SK-N-SH (cell line): Measurements from ENCODE around the gene PLTP. TPM values are rescaled to one million over a fixed set of nuclear protein-coding genes. Genes with fewer than 3 reads are reported as not detected.

Source experiments
- CTCF ChIA-PET: fragments of 300-600, 350-600 bp; formaldehyde crosslinking; extraction: SDS; loops from one replicate; lab custom pipeline; 2021; lab: Yijun Ruan, JAX
- POLR2A ChIA-PET: fragments of 350-600 bp; sonication (Branson Sonifier 250); formaldehyde crosslinking; extraction: SDS; loops from one replicate; lab custom pipeline; 2020; ENCODE audit warnings: antibody characterized with exemption, inconsistent platforms; lab: Yijun Ruan, JAX
- DNase-seq: peaks from one replicate; pipeline ENCODE4 v3.0.0; 2012
- H2AFZ ChIP-seq: fragments of 200-600 bp; sonication (generic); 2 replicates; pipeline ENCODE4 v1.8.1; 2016; ENCODE audit warnings: antibody characterized with exemption, mild to moderate bottlenecking, low read depth
- H3F3A ChIP-seq: fragments of 200-600 bp; sonication (generic); replicated peaks from 2 replicates; pipeline ENCODE3; 2016; ENCODE audit warnings: antibody characterized with exemption, mild to moderate bottlenecking; ENCODE audit not compliant: insufficient read depth
- H3K27ac ChIP-seq, 2 experiments: fragments of 200-500 bp in 1 of 2; fragments of 200-600 bp in 1 of 2; sonication (Bioruptor generic) in 1 of 2; sonication (generic), shearing (Covaris generic) in 1 of 2; 2 replicates each; pipeline versions ENCODE4 v1.5.1 to v1.6.1; 2014 to 2016; ENCODE audit warnings: low read depth in 2 of 2, inconsistent platforms in 1 of 2, low read length in 1 of 2, mild to moderate bottlenecking in 1 of 2, mixed read lengths in 1 of 2
- H3K27me3 ChIP-seq: fragments of 200-600 bp; sonication (generic), shearing (Covaris generic); 2 replicates; pipeline ENCODE4 v1.6.1; 2016; ENCODE audit warnings: mixed run types; ENCODE audit not compliant: insufficient read depth
- H3K36me3 ChIP-seq, 2 experiments: fragments of 200-500 bp in 1 of 2; fragments of 200-600 bp in 1 of 2; sonication (Bioruptor generic) in 1 of 2; sonication (generic) in 1 of 2; replicated peaks in 1 of 2; 2 replicates each; pipeline versions ENCODE3 to v1.5.1; 2014 to 2016; ENCODE audit warnings: low read length in 1 of 2, mild to moderate bottlenecking in 1 of 2; ENCODE audit not compliant: insufficient read depth in 2 of 2, control insufficient read depth in 1 of 2
- H3K4me1 ChIP-seq, 2 experiments: fragments of 200-500 bp in 1 of 2; fragments of 200-600 bp in 1 of 2; sonication (Bioruptor generic) in 1 of 2; sonication (generic), shearing (Covaris generic) in 1 of 2; 2 replicates each; pipeline versions ENCODE4 v1.5.1 to v1.6.1; 2014 to 2016; ENCODE audit warnings: low read depth in 1 of 2, low read length in 1 of 2, mixed run types in 1 of 2; ENCODE audit not compliant: insufficient read depth in 2 of 2, control insufficient read depth in 1 of 2
- H3K4me2 ChIP-seq: fragments of 200-600 bp; sonication (generic), shearing (Covaris generic); 2 replicates; pipeline ENCODE4 v1.6.1; 2017; ENCODE audit warnings: mixed run types
- H3K4me3 ChIP-seq, 2 experiments: fragments of 200-500 bp in 1 of 2; fragments of 200-600 bp in 1 of 2; sonication (Bioruptor generic) in 1 of 2; sonication (generic), shearing (Covaris generic) in 1 of 2; 2 replicates each; pipeline versions ENCODE4 v1.5.1 to v1.8.1; 2014 to 2016; ENCODE audit warnings: low read depth in 2 of 2, inconsistent platforms in 1 of 2, low read length in 1 of 2, mild to moderate bottlenecking in 1 of 2, mixed read lengths in 1 of 2, moderate library complexity in 1 of 2
- H3K79me2 ChIP-seq: fragments of 200-600 bp; sonication (generic); 2 replicates; pipeline ENCODE4 v1.8.1; 2017; ENCODE audit warnings: mild to moderate bottlenecking; ENCODE audit not compliant: insufficient read depth
- H3K9ac ChIP-seq: fragments of 200-600 bp; sonication (generic); 2 replicates; pipeline ENCODE4 v1.6.1; 2017; ENCODE audit warnings: mixed run types
- H3K9me2 ChIP-seq: fragments of 200-600 bp; sonication (generic); 2 replicates; pipeline ENCODE4 v1.6.1; 2017; ENCODE audit warnings: mixed run types
- H3K9me3 ChIP-seq: fragments of 200-600 bp; sonication (generic); 2 replicates; pipeline ENCODE4 v1.6.1; 2017; ENCODE audit warnings: mixed run types, mild to moderate bottlenecking, moderate library complexity
- H4K20me1 ChIP-seq: fragments of 200-600 bp; sonication (generic); 2 replicates; pipeline ENCODE4 v1.6.1; 2017; ENCODE audit warnings: mild to moderate bottlenecking, mixed run types; ENCODE audit not compliant: insufficient read depth
- CHD2 ChIP-seq: fragments of 150-350 bp; IDR thresholded peaks from 2 replicates; pipeline ENCODE4 v1.6.1; 2018; ENCODE audit warnings: low read length; ENCODE audit not compliant: partially characterized antibody
- FOXM1 ChIP-seq: IDR thresholded peaks from 2 replicates; pipeline ENCODE4 v1.4.0; 2012; ENCODE audit warnings: low read depth, mild to moderate bottlenecking
- POLR2AphosphoS5 ChIP-seq: IDR thresholded peaks from 2 replicates; pipeline ENCODE4 v1.6.1; 2012; ENCODE audit warnings: low read depth, low read length
- SIN3A ChIP-seq: IDR thresholded peaks from 2 replicates; pipeline ENCODE4 v1.6.1; 2012; ENCODE audit warnings: low read depth, mild to moderate bottlenecking, low read length, moderate library complexity, borderline replicate concordance
- TCF12 ChIP-seq: IDR thresholded peaks from 2 replicates; pipeline ENCODE4 v1.4.0; 2012
- WGBS: methylation state at CpG from one replicate; pipeline ENCODE4 v1.1.6; 2017; ENCODE audit warnings: low lambda C conversion rate; 5-methylcytosine and 5-hydroxymethylcytosine counted together
- polyA plus RNA-seq, 3 experiments: library from polyadenylated mRNA; depleted of rRNA; stranded (reverse); fragments of >200 nt; gene quantifications; 2 replicates each; pipeline ENCODE4 v1.2.3, GENCODE V29; 2012
- TF ChIP-seq, protein P1 (sequence below): fragments of 200-600 bp; sonication (generic); IDR thresholded peaks from 2 replicates; pipeline ENCODE4 v1.6.1; 2017; ENCODE audit warnings: antibody characterized with exemption, mild to moderate bottlenecking, moderate library complexity
- TF ChIP-seq, protein P2 (sequence below): IDR thresholded peaks from 2 replicates; pipeline ENCODE4 v1.4.0; 2012; ENCODE audit warnings: low read depth, borderline replicate concordance
- TF ChIP-seq, protein P3 (sequence below): IDR thresholded peaks from 2 replicates; pipeline ENCODE4; 2012

Gene PLTP
- polyA plus RNA-seq, 1 of the 3 experiments (the other 2 are of a cell fraction): 154 TPM

DNA sequence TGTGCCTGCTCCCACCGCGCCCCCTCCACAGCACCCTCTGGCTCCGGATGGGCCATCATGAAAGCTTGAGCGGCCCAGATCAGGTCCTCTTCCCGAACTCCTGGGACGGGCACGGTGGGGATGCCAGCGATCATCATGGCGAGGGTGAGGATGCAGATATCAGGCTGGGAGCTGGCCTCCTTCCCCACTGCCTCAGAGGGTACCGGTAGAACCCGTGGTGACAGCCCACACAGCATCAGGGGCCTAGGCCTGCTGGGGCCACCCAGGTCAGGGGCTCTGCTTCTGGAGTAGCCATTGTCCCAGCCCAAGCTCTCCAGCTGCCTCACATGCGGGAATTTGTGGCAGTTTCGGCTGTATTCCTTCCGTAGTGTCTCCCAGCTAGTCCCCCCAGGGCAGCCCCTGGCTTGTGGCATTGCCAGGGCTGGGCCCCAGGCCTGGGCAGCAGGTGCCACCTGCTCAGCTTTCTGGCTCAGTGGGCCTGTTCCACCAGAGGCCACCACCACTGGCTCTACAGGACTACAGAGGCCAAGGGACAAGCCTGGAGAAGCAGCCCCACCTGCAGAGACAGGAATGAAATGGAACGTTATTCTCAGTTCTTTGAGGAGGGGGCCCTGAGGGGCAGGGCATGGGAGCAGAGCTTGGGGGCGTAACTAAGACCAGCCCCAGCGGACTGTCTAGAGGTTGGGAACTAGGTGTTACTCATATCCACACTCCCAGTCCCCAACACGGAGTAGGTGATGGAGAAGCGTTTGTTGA lies 25.2 kb downstream of the PLTP start:
- Histone ChIP-seq H2AFZ (no peak overlapping the region), H3K4me2 (no peak overlapping the region), H3K4me1 (peaks cover 4 to 10% of the 10 kb centered on the region in 2 experiments; a peak in 3 of 4 replicates), H3K27me3 (no peaks in the 10 kb centered on the region), H3K36me3 (peaks cover 3 to 15% of the 10 kb centered on the region in 2 experiments), H4K20me1 (no peaks in the 10 kb centered on the region), H3F3A (peaks cover 15% of the 10 kb centered on the region), H3K9me2 (no peaks in the 10 kb centered on the region), H3K27ac (no peak overlapping the region), H3K9me3 (no peaks in the 10 kb centered on the region), H3K9ac (no peak overlapping the region), H3K79me2 (peaks cover 19% of the 10 kb centered on the region), H3K4me3 (no peak overlapping the region)
- WGBS: 93% methylated on average over 9 of the region's 19 CpGs
- CTCF ChIA-PET: no interaction called here
- TF ChIP-seq, protein P1, sequence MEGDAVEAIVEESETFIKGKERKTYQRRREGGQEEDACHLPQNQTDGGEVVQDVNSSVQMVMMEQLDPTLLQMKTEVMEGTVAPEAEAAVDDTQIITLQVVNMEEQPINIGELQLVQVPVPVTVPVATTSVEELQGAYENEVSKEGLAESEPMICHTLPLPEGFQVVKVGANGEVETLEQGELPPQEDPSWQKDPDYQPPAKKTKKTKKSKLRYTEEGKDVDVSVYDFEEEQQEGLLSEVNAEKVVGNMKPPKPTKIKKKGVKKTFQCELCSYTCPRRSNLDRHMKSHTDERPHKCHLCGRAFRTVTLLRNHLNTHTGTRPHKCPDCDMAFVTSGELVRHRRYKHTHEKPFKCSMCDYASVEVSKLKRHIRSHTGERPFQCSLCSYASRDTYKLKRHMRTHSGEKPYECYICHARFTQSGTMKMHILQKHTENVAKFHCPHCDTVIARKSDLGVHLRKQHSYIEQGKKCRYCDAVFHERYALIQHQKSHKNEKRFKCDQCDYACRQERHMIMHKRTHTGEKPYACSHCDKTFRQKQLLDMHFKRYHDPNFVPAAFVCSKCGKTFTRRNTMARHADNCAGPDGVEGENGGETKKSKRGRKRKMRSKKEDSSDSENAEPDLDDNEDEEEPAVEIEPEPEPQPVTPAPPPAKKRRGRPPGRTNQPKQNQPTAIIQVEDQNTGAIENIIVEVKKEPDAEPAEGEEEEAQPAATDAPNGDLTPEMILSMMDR: no peak
- TF ChIP-seq FOXM1: no peak
- TF ChIP-seq POLR2AphosphoS5: no peak
- TF ChIP-seq TCF12: no peak
- TF ChIP-seq CHD2: no peak
- TF ChIP-seq SIN3A: no peak
- DNase-seq: no peak
- POLR2A ChIA-PET: no interaction called here

DNA sequence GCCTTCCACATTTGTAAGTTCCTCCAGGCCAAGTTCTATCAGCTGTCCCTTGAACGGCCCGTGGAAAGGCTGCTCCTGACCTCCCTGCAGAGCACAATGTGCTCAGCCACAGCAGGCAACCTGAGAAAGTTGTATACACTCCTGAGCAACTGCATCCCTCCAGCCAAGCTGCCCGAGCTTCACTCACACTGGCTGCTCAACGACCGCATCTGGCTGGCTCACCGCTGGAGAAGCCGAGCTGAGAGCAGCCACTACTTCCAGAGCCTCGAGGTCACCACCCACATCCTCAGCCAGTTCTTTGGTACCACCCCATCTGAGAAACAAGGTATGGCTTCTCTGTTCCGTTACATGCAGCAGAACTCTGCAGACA lies 28.9 kb downstream of the PLTP start:
- Histone ChIP-seq H3K9me3 (no peaks in the 10 kb centered on the region), H2AFZ (no peak overlapping the region), H4K20me1 (no peaks in the 10 kb centered on the region), H3K27me3 (no peaks in the 10 kb centered on the region), H3K9ac (no peak overlapping the region), H3K4me1 (peaks cover 3 to 10% of the 10 kb centered on the region in 2 experiments; a peak in 2 of 4 replicates), H3K36me3 (peaks cover 3 to 15% of the 10 kb centered on the region in 2 experiments), H3K79me2 (peaks cover 19% of the 10 kb centered on the region), H3F3A (peaks cover 11% of the 10 kb centered on the region), H3K27ac (no peak overlapping the region), H3K4me2 (no peak overlapping the region), H3K9me2 (no peaks in the 10 kb centered on the region), H3K4me3 (no peak overlapping the region)
- DNase-seq: no peak
- WGBS: 58% methylated on average over 2 of the region's 9 CpGs
- CTCF ChIA-PET: interaction anchor here (0.7 to 1.2 kb wide), 5 partner anchors 8 to 112 kb away, joined by 3 to 4 read pairs (median 3); partner anchors contain the start of genes CTSA and NEURL2
- TF ChIP-seq POLR2AphosphoS5: no peak
- TF ChIP-seq, protein P2, sequence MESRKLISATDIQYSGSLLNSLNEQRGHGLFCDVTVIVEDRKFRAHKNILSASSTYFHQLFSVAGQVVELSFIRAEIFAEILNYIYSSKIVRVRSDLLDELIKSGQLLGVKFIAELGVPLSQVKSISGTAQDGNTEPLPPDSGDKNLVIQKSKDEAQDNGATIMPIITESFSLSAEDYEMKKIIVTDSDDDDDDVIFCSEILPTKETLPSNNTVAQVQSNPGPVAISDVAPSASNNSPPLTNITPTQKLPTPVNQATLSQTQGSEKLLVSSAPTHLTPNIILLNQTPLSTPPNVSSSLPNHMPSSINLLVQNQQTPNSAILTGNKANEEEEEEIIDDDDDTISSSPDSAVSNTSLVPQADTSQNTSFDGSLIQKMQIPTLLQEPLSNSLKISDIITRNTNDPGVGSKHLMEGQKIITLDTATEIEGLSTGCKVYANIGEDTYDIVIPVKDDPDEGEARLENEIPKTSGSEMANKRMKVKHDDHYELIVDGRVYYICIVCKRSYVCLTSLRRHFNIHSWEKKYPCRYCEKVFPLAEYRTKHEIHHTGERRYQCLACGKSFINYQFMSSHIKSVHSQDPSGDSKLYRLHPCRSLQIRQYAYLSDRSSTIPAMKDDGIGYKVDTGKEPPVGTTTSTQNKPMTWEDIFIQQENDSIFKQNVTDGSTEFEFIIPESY: no peak
- TF ChIP-seq, protein P3, sequence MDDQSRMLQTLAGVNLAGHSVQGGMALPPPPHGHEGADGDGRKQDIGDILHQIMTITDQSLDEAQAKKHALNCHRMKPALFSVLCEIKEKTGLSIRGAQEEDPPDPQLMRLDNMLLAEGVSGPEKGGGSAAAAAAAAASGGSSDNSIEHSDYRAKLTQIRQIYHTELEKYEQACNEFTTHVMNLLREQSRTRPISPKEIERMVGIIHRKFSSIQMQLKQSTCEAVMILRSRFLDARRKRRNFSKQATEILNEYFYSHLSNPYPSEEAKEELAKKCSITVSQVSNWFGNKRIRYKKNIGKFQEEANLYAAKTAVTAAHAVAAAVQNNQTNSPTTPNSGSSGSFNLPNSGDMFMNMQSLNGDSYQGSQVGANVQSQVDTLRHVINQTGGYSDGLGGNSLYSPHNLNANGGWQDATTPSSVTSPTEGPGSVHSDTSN: no peak
- POLR2A ChIA-PET: interaction anchor here (1.9 kb wide), 1 partner anchor 29 kb away, joined by 5 read pairs; the partner anchor contains the start of gene PLTP
